Stimulated activated CD4-positive, alpha-beta T cell treated with anti-CD3 and anti-CD28 coated beads, Interleukin-12 subunit alpha, Interleukin-12 subunit beta, amount 100 ng/mL, for 24 hours (primary cell): ENCODE results near the gene UAP1L1.
"Not testable (repeated sequence)": the region's sequence is repeated elsewhere in the genome, so short reads cannot be mapped to it uniquely, and the experiment has no call there.

ENCODE experiments used
- DNase-seq, 2 experiments: peaks; one replicate each; pipeline ENCODE4 v3.0.0-alpha.2; 2020; ENCODE audit warnings: low read depth in 2 of 2

Gene UAP1L1

GRCh38 chr9:137114613-137115393 is 37.5 kb downstream of the UAP1L1 start, which contains the start of gene DPP7:
Gene DPP7, minus strand, starts transcription at chr9:137114733. Its CDS starts 20 bp downstream, at chr9:137114713.
- peak; percentile 58 to 70 for DNase-seq

- no peak for DNase-seq
Measured at GRCh38 chr9:137115394-137116026, 38.2 kb downstream of the UAP1L1 start.

GRCh38 chr9:137116027-137116507 is 38.8 kb downstream of the UAP1L1 start:
- no peak for DNase-seq

- DNase-seq: no peak
Measured at GRCh38 chr9:137116728-137117127, 39.4 kb downstream of the UAP1L1 start.

- no peak for DNase-seq
Measured at GRCh38 chr9:137117269-137117731, 40.0 kb downstream of the UAP1L1 start.

- DNase-seq: not testable (repeated sequence)
Measured at GRCh38 chr9:137118092-137118603, 40.8 kb downstream of the UAP1L1 start.

- DNase-seq: not testable (repeated sequence)
Measured at GRCh38 chr9:137121927-137122795, 44.8 kb downstream of the UAP1L1 start.

GRCh38 chr9:137122796-137123467 is 45.6 kb downstream of the UAP1L1 start:
- not testable (repeated sequence) for DNase-seq

GRCh38 chr9:137123468-137123837 is 46.1 kb downstream of the UAP1L1 start:
- no peak for DNase-seq

- DNase-seq: not testable (repeated sequence)
Measured at GRCh38 chr9:137123952-137124462, 46.7 kb downstream of the UAP1L1 start.

GRCh38 chr9:137126786-137127185 is 49.5 kb downstream of the UAP1L1 start:
- no peak for DNase-seq

GRCh38 chr9:137127301-137128157 is 50.2 kb downstream of the UAP1L1 start:
- DNase-seq: peak in 1 of 2 experiments; percentile 20

GRCh38 chr9:137128158-137128861 is 51.0 kb downstream of the UAP1L1 start:
- peak in 1 of 2 experiments; percentile 17 for DNase-seq

GRCh38 chr9:137128862-137129455 is 51.6 kb downstream of the UAP1L1 start:
- no peak for DNase-seq

GRCh38 chr9:137129456-137130175 is 52.3 kb downstream of the UAP1L1 start:
- DNase-seq: peak; percentile 83 to 84

GRCh38 chr9:137130176-137130755 is 52.9 kb downstream of the UAP1L1 start:
- DNase-seq: no peak
